ENCODE measurements around the gene TEX50. TPM values are rescaled to one million over a fixed set of nuclear protein-coding genes. Genes with fewer than 3 reads are reported as not detected.

Gene TEX50
- polyA plus RNA-seq, 2 of the 4 experiments (the other 2 are of a cell fraction), result not detected

- ATAC-seq, result no peak
- Histone ChIP-seq H3K4me2 (no peak overlapping the region), H3K9me3 (no peaks in the 10 kb centered on the region), H3K4me1 (no peaks in the 10 kb centered on the region), H3K4me3 (no peak overlapping the region), H3K27ac (no peak overlapping the region)
- ChIA-PET CTCF (interaction anchor here (0.6 kb wide), 1 partner anchor 70 kb away, joined by 3 read pairs; no protein-coding TSS in a partner anchor), POLR2A (no interaction called here)
- DNase-seq (ENCODE audit: low read depth in 1 of 2, low spot score in 1 of 2), result no peak
- TF ChIP-seq NR3C1 (IDR thresholded peaks at IDR 0.05) (no peak), HDAC2 (IDR thresholded peaks at IDR 0.05) (no peak), NFE2L2 (conservative IDR thresholded peaks at IDR 0.05; ENCODE audit: low read length) (no peak), GATA3 (IDR thresholded peaks at IDR 0.05; ENCODE audit: borderline replicate concordance) (no peak), MAFK (IDR thresholded peaks at IDR 0.05; ENCODE audit: partially characterized antibody) (no peak), ESRRA (IDR thresholded peaks at IDR 0.05; ENCODE audit: borderline replicate concordance, low read length) (no peak), KDM1A (IDR thresholded peaks at IDR 0.05; ENCODE audit: low read depth) (no peak), USF2 (IDR thresholded peaks at IDR 0.05) (no peak), SREBF2 (IDR thresholded peaks at IDR 0.05) (no peak), NPAS2 (CRISPR knock-in tag; IDR thresholded peaks at IDR 0.05; ENCODE audit: borderline replicate concordance) (no peak), CEBPB (IDR thresholded peaks at IDR 0.05) (no peak), EHF (CRISPR knock-in tag; IDR thresholded peaks at IDR 0.05) (no peak), REST (IDR thresholded peaks at IDR 0.05) (no peak), E2F6 (IDR thresholded peaks at IDR 0.05; ENCODE audit: borderline replicate concordance, low read depth) (no peak), RFX5 (IDR thresholded peaks at IDR 0.05) (no peak), HOXA7 (CRISPR knock-in tag; IDR thresholded peaks at IDR 0.05) (no peak)
- 83% methylated on average over 1 of the region's 1 CpG for WGBS (ENCODE audit: missing lambda C conversion rate)
- FAIRE-seq, result no peak
These were observed 26.1 kb downstream of the TEX50 start for GRCh38 chr1:173661271-173661670.

- ATAC-seq (no peak), DNase-seq (ENCODE audit: low read depth in 1 of 2, low spot score in 1 of 2) (no peak), FAIRE-seq (no peak)
- ChIA-PET CTCF (interaction anchor here (0.6 kb wide), 1 partner anchor 71 kb away, joined by 3 read pairs; no protein-coding TSS in a partner anchor), POLR2A (no interaction called here)
- Histone ChIP-seq H3K4me3 (no peak overlapping the region), H3K4me1 (no peaks in the 10 kb centered on the region), H3K9me3 (no peaks in the 10 kb centered on the region), H3K27ac (no peak overlapping the region), H3K4me2 (no peak overlapping the region)
- TF ChIP-seq NR3C1 (IDR thresholded peaks at IDR 0.05) (no peak), RNF2 (IDR thresholded peaks at IDR 0.05; ENCODE audit: borderline replicate concordance, low read depth) (no peak), TP53 (CRISPR knock-in tag; IDR thresholded peaks at IDR 0.05) (no peak), SMC3 (IDR thresholded peaks at IDR 0.05) (no peak), CHD4 (IDR thresholded peaks at IDR 0.05; ENCODE audit: borderline replicate concordance) (no peak), ZFP36 (IDR thresholded peaks at IDR 0.05; ENCODE audit: borderline replicate concordance, partially characterized antibody) (no peak), POLR2A (IDR thresholded peaks at IDR 0.05; ENCODE audit: low read length) (no peak), FOXS1 (CRISPR knock-in tag; IDR thresholded peaks at IDR 0.05) (no peak), HOXB5 (CRISPR knock-in tag; IDR thresholded peaks at IDR 0.05) (no peak), USF2 (IDR thresholded peaks at IDR 0.05) (no peak), HDAC2 (IDR thresholded peaks at IDR 0.05) (no peak), MYC (IDR thresholded peaks at IDR 0.05; ENCODE audit: borderline replicate concordance, low read length) (no peak), EP300 (IDR thresholded peaks at IDR 0.05) (no peak), KDM1A (IDR thresholded peaks at IDR 0.05; ENCODE audit: low read depth) (no peak), MAFK (IDR thresholded peaks at IDR 0.05; ENCODE audit: partially characterized antibody) (no peak), RCOR1 (IDR thresholded peaks at IDR 0.05; ENCODE audit: low read depth, low read length) (no peak)
- WGBS (ENCODE audit: missing lambda C conversion rate), result 4% methylated on average over 1 of the region's 1 CpG
These were observed 26.6 kb downstream of the TEX50 start for GRCh38 chr1:173661763-173662162.

Data from A549 (cell line).